ENCODE measurements around the gene ASAP2.

Gene ASAP2

GRCh38 chr2:9179572-9180201 is 26.9 kb upstream of the ASAP2 start:
- DNase-seq (ENCODE audit: low read depth, low spot score), result peak; percentile 81

GRCh38 chr2:9184361-9184760 is 22.3 kb upstream of the ASAP2 start:
- DNase-seq (ENCODE audit: low read depth, low spot score), result no peak

GRCh38 chr2:9187620-9188214 is 18.9 kb upstream of the ASAP2 start:
- DNase-seq (ENCODE audit: low read depth, low spot score), result no peak

- no peak for DNase-seq (ENCODE audit: low read depth, low spot score)
Measured at GRCh38 chr2:9188823-9189222, 17.8 kb upstream of the ASAP2 start.

GRCh38 chr2:9189901-9190300 is 16.7 kb upstream of the ASAP2 start:
- DNase-seq (ENCODE audit: low read depth, low spot score), result no peak

GRCh38 chr2:9191041-9191481 is 15.6 kb upstream of the ASAP2 start:
- DNase-seq (ENCODE audit: low read depth, low spot score), result peak; percentile 92

- no peak for DNase-seq (ENCODE audit: low read depth, low spot score)
Measured at GRCh38 chr2:9192712-9193111, 13.9 kb upstream of the ASAP2 start.

- no peak for DNase-seq (ENCODE audit: low read depth, low spot score)
Measured at GRCh38 chr2:9194352-9194751, 12.3 kb upstream of the ASAP2 start.

- no peak for DNase-seq (ENCODE audit: low read depth, low spot score)
Measured at GRCh38 chr2:9196637-9197036, 10.0 kb upstream of the ASAP2 start.

GRCh38 chr2:9197916-9198315 is 8.7 kb upstream of the ASAP2 start:
- DNase-seq (ENCODE audit: low read depth, low spot score), result no peak

GRCh38 chr2:9199716-9200632 is 6.6 kb upstream of the ASAP2 start:
- DNase-seq (ENCODE audit: low read depth, low spot score), result no peak

GRCh38 chr2:9200633-9201015 is 6.0 kb upstream of the ASAP2 start:
- DNase-seq (ENCODE audit: low read depth, low spot score), result no peak

GRCh38 chr2:9201185-9201891 is 5.3 kb upstream of the ASAP2 start:
- DNase-seq (ENCODE audit: low read depth, low spot score), result no peak

- DNase-seq (ENCODE audit: low read depth, low spot score), result no peak
Measured at GRCh38 chr2:9203006-9203405, 3.6 kb upstream of the ASAP2 start.

GRCh38 chr2:9203876-9204275 is 2.7 kb upstream of the ASAP2 start:
- DNase-seq (ENCODE audit: low read depth, low spot score), result no peak

- no peak for DNase-seq (ENCODE audit: low read depth, low spot score)
Measured at GRCh38 chr2:9204939-9205338, 1.7 kb upstream of the ASAP2 start.

GRCh38 chr2:9205486-9205885 is 1.1 kb upstream of the ASAP2 start:
- no peak for DNase-seq (ENCODE audit: low read depth, low spot score)

- peak; percentile 75 for DNase-seq (ENCODE audit: low read depth, low spot score)
Measured at GRCh38 chr2:9206991-9207640, 504 bp downstream of the ASAP2 start.

GRCh38 chr2:9207641-9208311 is 1.2 kb downstream of the ASAP2 start:
- DNase-seq (ENCODE audit: low read depth, low spot score), result peak; percentile 57

GRCh38 chr2:9208875-9209274 is 2.3 kb downstream of the ASAP2 start:
- DNase-seq (ENCODE audit: low read depth, low spot score), result no peak

GRCh38 chr2:9210030-9210429 is 3.4 kb downstream of the ASAP2 start:
- DNase-seq (ENCODE audit: low read depth, low spot score), result no peak

Data from astrocyte of the hippocampus (primary cell).